Measurements from ENCODE around the gene PELI3.

PELI3 gene

DNA sequence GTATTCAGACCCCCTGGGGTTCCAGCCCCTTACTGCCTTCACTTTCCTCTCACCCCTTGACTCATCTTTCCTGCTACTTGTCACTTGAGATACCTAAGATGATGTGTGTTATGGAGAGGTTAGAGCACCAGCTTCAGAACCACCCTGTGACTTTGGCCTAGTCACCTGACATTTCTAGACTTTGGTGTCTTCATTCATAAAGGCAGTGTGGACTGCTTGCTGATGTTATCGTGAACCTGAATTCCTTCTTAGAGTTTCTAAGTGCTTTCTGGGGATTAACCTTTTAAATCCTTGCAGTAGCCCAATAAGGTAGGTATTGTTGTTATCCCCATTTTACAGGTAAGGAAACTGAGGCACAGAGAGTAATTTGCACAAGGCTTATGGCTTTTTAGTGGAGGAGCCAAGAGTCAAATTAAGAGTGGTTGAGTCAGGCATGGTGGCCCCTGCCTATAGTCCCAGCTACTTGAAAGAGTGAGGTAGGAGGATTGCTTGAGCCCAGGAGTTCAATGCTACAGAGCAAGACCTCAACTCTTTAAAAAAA, 38.6 kb downstream of the PELI3 start:
- no peak for DNase-seq (ENCODE audit: low spot score)

DNA sequence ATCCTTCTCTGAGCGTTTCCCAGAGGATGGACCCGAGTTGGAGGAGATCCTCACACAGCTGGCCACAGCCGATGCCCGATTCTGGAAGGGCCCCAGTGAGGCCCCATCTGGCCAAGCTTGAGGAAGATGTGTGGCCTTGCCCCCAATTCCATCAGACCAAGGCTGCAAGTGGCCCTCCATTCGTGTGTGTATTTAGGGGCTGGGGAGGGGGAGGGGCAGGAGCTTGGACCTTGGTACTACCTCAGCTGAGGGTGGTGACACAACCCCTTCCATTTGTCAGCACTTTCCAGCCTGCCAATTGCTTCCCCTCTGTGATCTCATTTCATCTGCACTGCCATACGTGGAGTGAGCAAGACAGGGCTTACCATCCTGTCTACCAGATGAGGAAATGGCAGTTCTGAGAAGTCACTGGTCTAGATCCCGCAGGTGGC, 42.4 kb downstream of the PELI3 start:
- DNase-seq (ENCODE audit: low spot score): no peak

DNA sequence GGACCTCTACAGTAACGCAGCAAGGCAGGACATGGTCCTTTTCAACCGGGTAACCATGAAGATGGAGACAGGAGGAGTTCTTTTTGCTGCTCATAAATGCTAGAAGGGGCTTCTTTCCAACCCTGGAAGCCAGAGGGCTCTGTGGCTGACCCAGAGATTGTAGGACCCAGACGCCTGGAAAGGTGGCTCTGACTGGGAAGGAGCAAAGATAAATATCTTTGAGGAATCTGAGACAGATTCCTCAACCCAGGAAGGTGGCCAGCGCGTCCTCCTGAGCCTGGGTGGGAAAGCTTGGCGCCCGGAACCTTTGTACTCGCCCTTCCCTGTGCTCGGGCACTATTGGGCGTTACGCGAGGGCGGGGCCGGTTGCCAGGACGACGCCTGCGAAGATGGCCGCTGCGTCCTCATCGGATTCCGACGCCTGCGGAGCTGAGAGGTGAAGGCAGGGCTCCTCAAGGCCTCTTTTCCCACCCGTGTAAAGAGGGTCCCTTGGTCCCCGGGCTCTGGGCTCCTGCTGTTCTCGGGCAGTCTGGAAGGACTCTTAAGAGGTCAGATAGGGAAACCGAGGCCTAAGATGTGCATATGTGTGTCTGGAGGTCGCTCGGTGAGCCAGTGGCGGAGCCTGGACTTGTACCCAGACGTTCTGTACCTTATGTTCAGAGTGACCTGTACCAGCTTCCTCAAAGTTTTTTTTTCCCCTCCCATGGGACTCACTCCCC, 43.7 kb downstream of the PELI3 start, which contains the start of gene BBS1:
Gene BBS1, plus strand, starts transcription at position 365 of the 719 bp plus-strand sequence. Its CDS starts 25 bp downstream, at position 390.
- peak; percentile 83 for DNase-seq (ENCODE audit: low spot score)

DNA sequence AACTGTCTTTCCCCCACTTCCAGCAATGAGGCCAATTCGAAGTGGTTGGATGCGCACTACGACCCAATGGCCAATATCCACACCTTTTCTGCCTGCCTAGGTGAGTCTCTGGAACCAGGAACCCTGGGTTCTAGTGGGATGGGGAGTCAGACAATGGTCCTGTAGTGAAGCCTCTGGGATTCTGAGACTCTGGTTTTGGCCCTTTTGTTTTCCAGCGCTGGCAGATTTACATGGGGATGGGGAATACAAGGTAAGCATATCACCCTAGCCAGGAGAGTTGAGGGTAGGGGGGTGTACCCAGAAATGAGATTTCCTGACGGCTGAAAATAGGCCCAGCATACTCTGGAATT, 44.3 kb downstream of the PELI3 start:
- no peak for DNase-seq (ENCODE audit: low spot score)

DNA sequence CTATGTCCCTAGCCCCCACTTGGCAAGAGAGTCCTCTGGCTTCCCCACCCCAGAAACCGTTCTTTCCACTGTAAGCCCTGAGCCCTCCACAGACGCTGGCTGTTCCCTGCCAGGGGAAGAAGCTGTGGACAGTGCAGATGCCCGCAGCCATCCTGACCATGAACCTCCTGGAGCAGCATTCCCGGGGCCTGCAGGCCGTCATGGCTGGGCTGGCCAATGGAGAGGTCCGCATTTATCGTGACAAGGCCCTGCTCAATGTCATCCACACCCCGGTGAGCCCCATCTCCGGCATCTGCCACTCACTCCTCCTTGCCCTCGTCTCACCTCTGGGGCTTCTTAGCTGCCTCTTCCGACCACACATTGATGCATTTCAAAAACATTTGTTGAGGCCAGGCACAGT, 56.9 kb downstream of the PELI3 start:
- no peak for DNase-seq (ENCODE audit: low spot score)

DNA sequence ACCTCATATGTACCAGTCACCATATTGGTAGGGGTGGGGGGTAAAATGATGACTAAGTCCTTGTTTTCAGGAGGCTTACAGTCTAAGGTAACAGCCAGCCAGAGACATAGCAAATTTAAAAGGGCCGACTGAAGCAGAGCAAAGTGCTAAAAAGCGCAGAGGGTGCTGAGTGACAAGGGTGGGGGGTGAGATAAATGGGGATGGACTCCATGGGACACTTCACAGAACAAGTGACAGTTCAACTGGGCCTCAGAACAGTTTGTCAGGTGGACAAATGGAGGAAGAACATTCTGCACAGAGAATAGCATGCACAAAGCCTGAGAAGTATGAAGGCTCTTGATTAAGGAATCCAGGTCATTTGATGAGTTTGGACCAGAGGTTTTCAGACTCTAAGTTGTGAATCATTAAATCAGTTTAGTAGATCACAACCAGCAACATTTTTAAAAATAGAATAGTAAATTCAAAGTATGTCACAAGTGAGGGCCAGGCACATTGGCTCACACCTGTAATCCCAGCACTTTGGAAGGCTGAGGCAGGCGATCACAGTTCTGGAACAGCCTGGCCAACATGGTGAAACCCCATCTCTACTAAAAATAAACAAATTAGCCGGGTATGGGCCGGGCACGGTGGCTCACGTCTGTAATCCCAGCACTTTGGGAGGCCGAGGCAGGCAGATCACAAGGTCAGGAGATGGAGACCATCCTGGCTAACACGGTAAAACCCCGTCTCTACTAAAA, 57.8 kb downstream of the PELI3 start:
- DNase-seq (ENCODE audit: low spot score): no peak

Measured in LoVo (cell line).